ENCODE results near the gene CARS1. TPM values are rescaled to one million over a fixed set of nuclear protein-coding genes. Genes with fewer than 3 reads are reported as not detected.

CARS1 gene
- polyA plus RNA-seq, 3 donors = 30.9 to 46.8 (median 35.7) TPM

DNA sequence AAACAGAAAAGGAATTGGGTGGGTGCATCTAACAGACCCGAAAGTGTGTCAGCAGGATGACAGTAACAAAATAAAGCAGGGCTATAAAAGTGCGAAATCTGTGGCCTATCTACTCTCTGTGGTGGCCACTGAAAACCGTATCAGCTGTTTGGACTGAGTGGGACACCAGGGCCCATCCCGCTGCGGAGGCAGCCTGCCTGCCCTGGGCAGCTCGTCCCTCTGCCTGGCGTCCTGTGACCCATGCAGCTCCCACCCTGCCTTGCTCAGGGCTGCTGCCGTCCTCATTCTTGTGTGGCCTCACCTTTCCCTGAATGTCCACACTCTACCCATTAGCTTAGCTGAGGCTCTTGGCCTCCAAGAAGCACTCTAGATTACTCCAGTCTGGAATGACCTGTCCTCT, 30.4 kb downstream of the CARS1 start:
- H3K4me1 ChIP-seq (ENCODE audit: control insufficient read depth in 1 of 2, insufficient read depth in 2 of 2, low read length in 2 of 2) = peaks cover 47 to 49% of the 10 kb centered on the region in 2 donors
- H3K4me2 ChIP-seq (replicated peaks; ENCODE audit: extremely low read depth, low read length, poor library complexity, severe bottlenecking) = no peak overlapping the region
- intact Hi-C loops (cut with micrococcal nuclease) = no loop called here
- no peak overlapping the region for H3K4me3 Mint-ChIP-seq
- no peaks in the 10 kb centered on the region for H3K9me3 Mint-ChIP-seq
- H4K20me1 ChIP-seq (ENCODE audit: insufficient read depth, low read length) = peaks cover 19% of the 10 kb centered on the region
- no peaks in the 10 kb centered on the region for H3K27me3 ChIP-seq (ENCODE audit: control insufficient read depth in 2 of 2, insufficient read depth in 2 of 2, low read length in 2 of 2)
- H3K27ac ChIP-seq (ENCODE audit: low read depth in 1 of 2, low read length in 2 of 2) = no peak overlapping the region
- no peak for DNase-seq
- TF ChIP-seq, protein P1, sequence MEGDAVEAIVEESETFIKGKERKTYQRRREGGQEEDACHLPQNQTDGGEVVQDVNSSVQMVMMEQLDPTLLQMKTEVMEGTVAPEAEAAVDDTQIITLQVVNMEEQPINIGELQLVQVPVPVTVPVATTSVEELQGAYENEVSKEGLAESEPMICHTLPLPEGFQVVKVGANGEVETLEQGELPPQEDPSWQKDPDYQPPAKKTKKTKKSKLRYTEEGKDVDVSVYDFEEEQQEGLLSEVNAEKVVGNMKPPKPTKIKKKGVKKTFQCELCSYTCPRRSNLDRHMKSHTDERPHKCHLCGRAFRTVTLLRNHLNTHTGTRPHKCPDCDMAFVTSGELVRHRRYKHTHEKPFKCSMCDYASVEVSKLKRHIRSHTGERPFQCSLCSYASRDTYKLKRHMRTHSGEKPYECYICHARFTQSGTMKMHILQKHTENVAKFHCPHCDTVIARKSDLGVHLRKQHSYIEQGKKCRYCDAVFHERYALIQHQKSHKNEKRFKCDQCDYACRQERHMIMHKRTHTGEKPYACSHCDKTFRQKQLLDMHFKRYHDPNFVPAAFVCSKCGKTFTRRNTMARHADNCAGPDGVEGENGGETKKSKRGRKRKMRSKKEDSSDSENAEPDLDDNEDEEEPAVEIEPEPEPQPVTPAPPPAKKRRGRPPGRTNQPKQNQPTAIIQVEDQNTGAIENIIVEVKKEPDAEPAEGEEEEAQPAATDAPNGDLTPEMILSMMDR (IDR thresholded peaks at IDR 0.05) = no peak
- H3K4me3 ChIP-seq (replicated peaks in 1 of 3; ENCODE audit: low read depth in 2 of 3, low read length in 3 of 3) = no peak overlapping the region
- H3K9me3 ChIP-seq (replicated peaks in 1 of 2; ENCODE audit: control insufficient read depth in 1 of 2, insufficient read depth in 1 of 2, low read length in 2 of 2) = no peaks in the 10 kb centered on the region
- peaks cover 39 to 55% of the 10 kb centered on the region in 2 donors for H3K36me3 ChIP-seq (replicated peaks in 1 of 2; ENCODE audit: control insufficient read depth in 1 of 2, insufficient read depth in 2 of 2, low read length in 2 of 2)
- H3K4me1 Mint-ChIP-seq = peaks cover 48% of the 10 kb centered on the region
- peaks cover 11% of the 10 kb centered on the region for H3K79me2 ChIP-seq (ENCODE audit: insufficient read depth, low read length)
- peaks cover 54 to 58% of the 10 kb centered on the region in 2 donors for H3K36me3 Mint-ChIP-seq
- H3K27ac Mint-ChIP-seq = no peak overlapping the region
- over 99% methylated on average over 8 of the region's 8 CpGs for WGBS (ENCODE audit: insufficient coverage)
- H3K27me3 Mint-ChIP-seq (ENCODE audit: low read depth in 3 of 3) = peaks cover 0 to 1% (median 0%) of the 10 kb centered on the region in 3 donors
- H2AFZ ChIP-seq (ENCODE audit: insufficient read depth, low read depth, low read length, poor library complexity, severe bottlenecking) = no peak overlapping the region
- H3K9ac ChIP-seq (ENCODE audit: insufficient read depth, low read length, poor library complexity, severe bottlenecking) = no peak overlapping the region

DNA sequence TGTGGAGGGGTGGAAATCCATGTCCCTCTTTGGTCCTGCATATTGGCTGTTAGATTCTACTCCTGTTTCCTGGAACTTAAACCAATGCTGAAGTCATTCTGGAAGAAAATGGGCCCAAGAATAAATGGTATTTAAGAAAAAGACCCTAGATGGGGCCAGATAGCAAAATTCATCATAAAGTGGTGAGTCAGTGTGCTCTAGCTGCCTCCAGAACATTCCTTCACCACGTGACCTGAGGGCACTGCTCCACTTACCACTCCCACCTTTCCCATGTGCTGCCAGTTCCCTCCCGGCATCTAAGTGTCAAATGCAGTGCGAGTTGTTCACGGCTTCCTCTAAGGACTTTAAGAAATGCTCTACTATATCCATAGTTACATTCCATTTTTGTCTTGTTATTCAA, 34.2 kb downstream of the CARS1 start:
- DNase-seq = peak in 1 of 3 donors; percentile 35
- peaks cover 5% of the 10 kb centered on the region for H4K20me1 ChIP-seq (ENCODE audit: insufficient read depth, low read length)
- H3K36me3 ChIP-seq (replicated peaks in 1 of 2; ENCODE audit: control insufficient read depth in 1 of 2, insufficient read depth in 2 of 2, low read length in 2 of 2) = peaks cover 47 to 67% of the 10 kb centered on the region in 2 donors
- 81% methylated on average over 4 of the region's 4 CpGs for WGBS (ENCODE audit: insufficient coverage)
- no peaks in the 10 kb centered on the region for H3K9me3 ChIP-seq (replicated peaks in 1 of 2; ENCODE audit: control insufficient read depth in 1 of 2, insufficient read depth in 1 of 2, low read length in 2 of 2)
- no peak overlapping the region for H2AFZ ChIP-seq (ENCODE audit: insufficient read depth, low read depth, low read length, poor library complexity, severe bottlenecking)
- TF ChIP-seq, protein P1 (IDR thresholded peaks at IDR 0.05) = no peak
- intact Hi-C loops (cut with micrococcal nuclease) = loop anchor here in 1 of 2 donors (1.0 kb wide), 1 partner anchor 31 kb away; the partner anchor contains the start of gene NAP1L4
- H3K9me3 Mint-ChIP-seq = no peaks in the 10 kb centered on the region
- no peaks in the 10 kb centered on the region for H3K27me3 ChIP-seq (ENCODE audit: control insufficient read depth in 2 of 2, insufficient read depth in 2 of 2, low read length in 2 of 2)
- H3K27ac ChIP-seq (ENCODE audit: low read depth in 1 of 2, low read length in 2 of 2) = peak overlapping the region; percentile 76 to 77
- peaks cover 31% of the 10 kb centered on the region for H3K4me1 Mint-ChIP-seq
- H3K36me3 Mint-ChIP-seq = peaks cover 63 to 71% of the 10 kb centered on the region in 2 donors
- no peaks in the 10 kb centered on the region for H3K79me2 ChIP-seq (ENCODE audit: insufficient read depth, low read length)
- peak overlapping the region; percentile 85 to 93 (median 91) for H3K27ac Mint-ChIP-seq
- H3K27me3 Mint-ChIP-seq (ENCODE audit: low read depth in 3 of 3) = peaks cover 0 to 1% (median 0%) of the 10 kb centered on the region in 3 donors
- peaks cover 28 to 33% of the 10 kb centered on the region in 2 donors for H3K4me1 ChIP-seq (ENCODE audit: control insufficient read depth in 1 of 2, insufficient read depth in 2 of 2, low read length in 2 of 2)
- H3K4me2 ChIP-seq (replicated peaks; ENCODE audit: extremely low read depth, low read length, poor library complexity, severe bottlenecking) = peak overlapping the region; percentile 57
- peak overlapping the region in 1 of 2 donors; percentile 91 for H3K4me3 Mint-ChIP-seq
- peak overlapping the region in 1 of 3 experiments; percentile 61 for H3K4me3 ChIP-seq (replicated peaks in 1 of 3; ENCODE audit: low read depth in 2 of 3, low read length in 3 of 3)
- no peak overlapping the region for H3K9ac ChIP-seq (ENCODE audit: insufficient read depth, low read length, poor library complexity, severe bottlenecking)

All from CD14-positive monocyte (primary cell).